Tibial nerve (tissue), 4 donors: ENCODE results near the gene NAP1L4. TPM values are rescaled to one million over a fixed set of nuclear protein-coding genes. Genes with fewer than 3 reads are reported as not detected.

Experiments
- DNase-seq, 2 donors: peaks; one replicate each; pipeline ENCODE4 v3.0.0-alpha.2; 2019; ENCODE audit warnings: low spot score in 2 of 2
- H3K27ac ChIP-seq, 4 donors: fragments of 200-600 bp; sonication (generic) in 3 of 4; one replicate each; pipeline ENCODE4 v1.5.1; 2017 to 2019; ENCODE audit warnings: mild to moderate bottlenecking in 1 of 4
- H3K27me3 ChIP-seq, 2 donors: fragments of 200-600 bp; sonication (generic) in 1 of 2; one replicate each; pipeline versions ENCODE4 v1.5.1 to v1.6.0; 2017 to 2019
- H3K36me3 ChIP-seq, 3 donors: fragments of 200-600 bp; sonication (generic); one replicate each; pipeline ENCODE4 v1.5.1; 2018 to 2019
- H3K4me1 ChIP-seq, 4 donors: fragments of 200-600 bp; sonication (generic) in 3 of 4; one replicate each; pipeline ENCODE4 v1.5.1; 2017 to 2019
- H3K4me3 ChIP-seq, 4 donors: fragments of 200-600 bp; sonication (generic) in 3 of 4; one replicate each; pipeline ENCODE4 v1.5.1; 2017 to 2019; ENCODE audit warnings: mild to moderate bottlenecking in 1 of 4, moderate library complexity in 1 of 4
- H3K9me3 ChIP-seq, 4 donors: fragments of 200-600 bp; sonication (generic) in 3 of 4; one replicate each; pipeline ENCODE4 v1.5.1; 2017 to 2019
- EP300 ChIP-seq, 2 donors: sonication (generic); formaldehyde crosslinking; IDR thresholded peaks; one replicate each; pipeline ENCODE4 v1.6.1; 2017; ENCODE audit warnings: antibody characterized with exemption in 2 of 2, mild to moderate bottlenecking in 1 of 2
- POLR2A ChIP-seq, 2 donors: fragments of 450-650 bp; IDR thresholded peaks; one replicate each; pipeline ENCODE4 v1.6.1; 2017; ENCODE audit warnings: antibody characterized with exemption in 2 of 2, mild to moderate bottlenecking in 2 of 2, moderate library complexity in 2 of 2
- WGBS, 2 donors: methylation state at CpG; one replicate each; pipeline ENCODE4 v1.1.5; 2018; 5-methylcytosine and 5-hydroxymethylcytosine counted together
- total RNA-seq, 4 donors: library from RNA; depleted of rRNA; stranded (reverse); fragments of >200 nt; gene quantifications; one replicate each; pipeline ENCODE4 v1.1.0, GENCODE V29; 2016
- TF ChIP-seq, protein P1 (sequence below), 5 experiments: fragments of 200-600 bp in 3 of 5; fragments of 450-650 bp in 2 of 5; sonication (generic) in 3 of 5; IDR thresholded peaks; one replicate each; pipeline ENCODE4 v1.5.1; 2016 to 2019; ENCODE audit warnings: antibody characterized with exemption in 5 of 5, mild to moderate bottlenecking in 3 of 5, moderate library complexity in 2 of 5

Gene NAP1L4
- total RNA-seq, 4 donors from 2014 or later = 94.3 to 129 (median 111) TPM

DNA sequence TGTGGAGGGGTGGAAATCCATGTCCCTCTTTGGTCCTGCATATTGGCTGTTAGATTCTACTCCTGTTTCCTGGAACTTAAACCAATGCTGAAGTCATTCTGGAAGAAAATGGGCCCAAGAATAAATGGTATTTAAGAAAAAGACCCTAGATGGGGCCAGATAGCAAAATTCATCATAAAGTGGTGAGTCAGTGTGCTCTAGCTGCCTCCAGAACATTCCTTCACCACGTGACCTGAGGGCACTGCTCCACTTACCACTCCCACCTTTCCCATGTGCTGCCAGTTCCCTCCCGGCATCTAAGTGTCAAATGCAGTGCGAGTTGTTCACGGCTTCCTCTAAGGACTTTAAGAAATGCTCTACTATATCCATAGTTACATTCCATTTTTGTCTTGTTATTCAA lies 30.9 kb upstream of the NAP1L4 start:
- no peak for DNase-seq
- Histone ChIP-seq H3K4me3 (no peak overlapping the region), H3K27ac (peak overlapping the region in 2 of 4 donors; percentile 27 to 54), H3K9me3 (no peaks in the 10 kb centered on the region), H3K27me3 (no peaks in the 10 kb centered on the region), H3K36me3 (peaks cover 0 to 66% (median 5%) of the 10 kb centered on the region in 3 donors), H3K4me1 (peaks cover 0 to 28% (median 0%) of the 10 kb centered on the region in 4 donors)
- 65 to 79% methylated on average over 4 of the region's 4 CpGs for WGBS, 2 donors
- TF ChIP-seq EP300 (IDR thresholded peaks at IDR 0.05) (no peak), POLR2A (IDR thresholded peaks at IDR 0.05) (no peak)
- TF ChIP-seq, protein P1, sequence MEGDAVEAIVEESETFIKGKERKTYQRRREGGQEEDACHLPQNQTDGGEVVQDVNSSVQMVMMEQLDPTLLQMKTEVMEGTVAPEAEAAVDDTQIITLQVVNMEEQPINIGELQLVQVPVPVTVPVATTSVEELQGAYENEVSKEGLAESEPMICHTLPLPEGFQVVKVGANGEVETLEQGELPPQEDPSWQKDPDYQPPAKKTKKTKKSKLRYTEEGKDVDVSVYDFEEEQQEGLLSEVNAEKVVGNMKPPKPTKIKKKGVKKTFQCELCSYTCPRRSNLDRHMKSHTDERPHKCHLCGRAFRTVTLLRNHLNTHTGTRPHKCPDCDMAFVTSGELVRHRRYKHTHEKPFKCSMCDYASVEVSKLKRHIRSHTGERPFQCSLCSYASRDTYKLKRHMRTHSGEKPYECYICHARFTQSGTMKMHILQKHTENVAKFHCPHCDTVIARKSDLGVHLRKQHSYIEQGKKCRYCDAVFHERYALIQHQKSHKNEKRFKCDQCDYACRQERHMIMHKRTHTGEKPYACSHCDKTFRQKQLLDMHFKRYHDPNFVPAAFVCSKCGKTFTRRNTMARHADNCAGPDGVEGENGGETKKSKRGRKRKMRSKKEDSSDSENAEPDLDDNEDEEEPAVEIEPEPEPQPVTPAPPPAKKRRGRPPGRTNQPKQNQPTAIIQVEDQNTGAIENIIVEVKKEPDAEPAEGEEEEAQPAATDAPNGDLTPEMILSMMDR (IDR thresholded peaks at IDR 0.05) = no peak

DNA sequence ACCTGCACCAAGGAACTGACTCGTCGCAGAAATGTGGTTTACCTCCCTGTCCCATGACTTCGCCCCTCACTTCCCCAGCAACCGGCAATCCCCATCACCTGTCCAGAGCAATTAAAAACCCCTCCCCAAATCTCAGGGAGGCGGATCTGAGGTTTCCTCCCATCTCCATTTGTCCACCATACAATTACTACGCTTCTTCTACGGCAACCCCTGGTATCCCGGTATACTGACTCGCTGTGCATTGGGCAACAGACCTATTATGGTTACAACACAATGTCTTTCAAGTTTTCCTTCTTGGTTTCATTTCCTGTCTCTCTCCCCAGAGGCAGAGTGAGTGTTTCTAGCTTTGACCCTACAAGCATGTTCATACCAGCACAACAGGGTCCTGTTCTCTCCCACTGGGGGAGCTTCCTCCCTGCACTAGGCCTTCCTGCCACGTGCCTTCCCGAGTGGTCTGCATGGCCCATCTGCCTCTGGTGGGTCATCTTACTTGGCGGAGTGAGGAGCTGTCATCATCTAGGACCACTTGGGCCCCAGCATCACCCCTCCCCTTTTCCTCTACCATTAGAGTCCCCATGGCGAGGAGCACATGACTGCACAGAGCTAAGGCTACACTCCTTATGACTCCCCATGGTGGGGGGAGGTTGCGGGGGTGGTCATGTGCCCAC lies 30.3 kb upstream of the NAP1L4 start:
- H3K9me3 ChIP-seq = no peaks in the 10 kb centered on the region
- TF ChIP-seq EP300 (IDR thresholded peaks at IDR 0.05) (peak in 1 of 2 donors; percentile 40), POLR2A (IDR thresholded peaks at IDR 0.05) (no peak)
- TF ChIP-seq, protein P1 (IDR thresholded peaks at IDR 0.05) = no peak
- no peaks in the 10 kb centered on the region for H3K27me3 ChIP-seq
- no peak overlapping the region for H3K4me3 ChIP-seq
- H3K4me1 ChIP-seq = peaks cover 0 to 28% (median 0%) of the 10 kb centered on the region in 4 donors
- WGBS, 2 donors = 73 to 77% methylated on average over 14 of the region's 14 CpGs
- peaks cover 0 to 67% (median 5%) of the 10 kb centered on the region in 3 donors for H3K36me3 ChIP-seq
- DNase-seq = no peak
- H3K27ac ChIP-seq = peak overlapping the region in 2 of 4 donors; percentile 27 to 54

DNA sequence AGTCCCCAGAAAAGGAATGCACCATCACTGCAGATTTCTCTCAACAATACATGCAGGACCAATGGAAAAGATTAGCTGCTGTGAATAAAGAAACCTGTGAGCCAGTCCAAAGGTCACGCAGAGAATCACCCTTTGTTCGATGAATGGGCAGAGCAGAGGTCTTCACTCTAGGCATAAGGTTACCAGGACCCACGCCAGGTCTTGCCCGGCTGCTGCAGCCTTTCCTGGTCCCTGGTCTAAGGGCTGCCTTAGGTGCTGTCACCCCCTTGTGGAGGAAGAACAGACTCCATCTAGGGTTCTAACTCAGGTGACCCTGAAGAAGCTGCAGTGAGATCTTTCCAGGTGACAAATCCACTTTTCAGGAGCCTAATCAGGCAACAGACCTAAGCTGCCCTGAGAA lies 29.0 kb upstream of the NAP1L4 start:
- no peaks in the 10 kb centered on the region for H3K27me3 ChIP-seq
- H3K4me3 ChIP-seq = no peak overlapping the region
- DNase-seq = no peak
- H3K27ac ChIP-seq = peak overlapping the region in 1 of 4 donors; percentile 57
- 30 to 46% methylated on average over 4 of the region's 4 CpGs for WGBS, 2 donors
- TF ChIP-seq POLR2A (IDR thresholded peaks at IDR 0.05) (no peak), EP300 (IDR thresholded peaks at IDR 0.05) (no peak)
- TF ChIP-seq, protein P1 (IDR thresholded peaks at IDR 0.05) = peak; percentile 34 to 57 (median 43)
- H3K9me3 ChIP-seq = no peaks in the 10 kb centered on the region
- peaks cover 0 to 68% (median 8%) of the 10 kb centered on the region in 3 donors for H3K36me3 ChIP-seq
- peaks cover 0 to 28% (median 0%) of the 10 kb centered on the region in 4 donors for H3K4me1 ChIP-seq

DNA sequence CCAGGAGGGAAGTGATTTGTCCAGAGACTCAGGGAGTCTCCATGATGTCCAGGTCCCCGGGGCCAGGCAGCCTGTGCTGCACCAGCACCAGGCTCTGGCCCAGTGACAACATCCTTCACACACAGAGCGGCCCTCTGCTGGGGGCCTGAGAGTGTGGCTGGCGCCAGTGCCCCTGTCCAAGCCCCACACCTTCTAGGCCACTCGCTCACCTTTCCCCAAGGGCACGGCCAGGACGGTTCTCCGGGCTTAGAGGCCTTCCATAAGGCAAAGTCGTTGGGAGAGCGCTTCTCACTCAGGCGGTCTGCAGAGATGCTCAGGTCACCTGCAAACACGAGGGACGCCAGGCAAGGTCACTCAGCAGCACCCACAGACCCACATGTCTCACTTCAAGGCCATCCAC lies 27.9 kb upstream of the NAP1L4 start:
- Histone ChIP-seq H3K4me1 (peaks cover 0 to 28% (median 0%) of the 10 kb centered on the region in 4 donors), H3K36me3 (peaks cover 3 to 68% (median 8%) of the 10 kb centered on the region in 3 donors), H3K27me3 (no peaks in the 10 kb centered on the region), H3K27ac (no peak overlapping the region), H3K9me3 (no peaks in the 10 kb centered on the region), H3K4me3 (no peak overlapping the region)
- DNase-seq = no peak
- TF ChIP-seq, protein P1 (IDR thresholded peaks at IDR 0.05) = no peak
- peak in 1 of 2 donors; percentile 15 for TF ChIP-seq POLR2A (IDR thresholded peaks at IDR 0.05)
- 90 to 96% methylated on average over 10 to 12 of the region's 12 CpGs for WGBS, 2 donors

DNA sequence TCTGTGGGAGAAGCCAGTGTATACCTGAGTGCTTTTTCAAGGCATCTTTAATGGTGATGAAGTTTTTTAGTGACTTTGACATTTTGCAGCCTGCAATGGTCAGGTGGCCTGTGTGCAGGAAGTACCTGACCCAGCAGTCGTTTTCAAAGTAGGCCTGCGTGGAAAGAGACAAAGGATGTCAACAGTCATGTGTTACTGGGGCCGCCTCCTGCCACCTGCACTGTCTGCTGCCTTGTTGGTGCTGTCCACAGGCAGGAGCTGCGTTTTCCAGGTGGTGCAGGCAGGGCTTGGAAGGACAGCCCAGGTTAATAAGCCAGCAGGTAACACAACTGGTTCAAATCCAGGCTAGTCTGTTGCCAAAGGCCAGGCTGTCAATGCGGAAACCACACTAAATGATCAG lies 26.5 kb upstream of the NAP1L4 start:
- WGBS, 2 donors = 78 to 84% methylated on average over 4 to 5 of the region's 5 CpGs
- Histone ChIP-seq H3K27ac (no peak overlapping the region), H3K9me3 (no peaks in the 10 kb centered on the region), H3K4me1 (peaks cover 0 to 36% (median 0%) of the 10 kb centered on the region in 4 donors), H3K4me3 (no peak overlapping the region), H3K36me3 (peaks cover 4 to 74% (median 8%) of the 10 kb centered on the region in 3 donors), H3K27me3 (no peaks in the 10 kb centered on the region)
- TF ChIP-seq EP300 (IDR thresholded peaks at IDR 0.05) (no peak), POLR2A (IDR thresholded peaks at IDR 0.05) (no peak)
- TF ChIP-seq, protein P1 (IDR thresholded peaks at IDR 0.05) = no peak
- DNase-seq = no peak
